ENCODE measurements around the gene FAM53B. TPM values are rescaled to one million over a fixed set of nuclear protein-coding genes. Genes with fewer than 3 reads are reported as not detected.

FAM53B gene
- polyA plus RNA-seq, 1 experiment, result 3.9 TPM

- 0 out of 2 replicates have a peak, but pooled peaks cover 1% of the 10 kb centered on the region for H3K36me3 ChIP-seq (ENCODE audit: control insufficient read depth, insufficient read depth, low read length)
- no peak for DNase-seq (ENCODE audit: low read depth)
- POLR2A ChIA-PET, result no interaction called here
- CTCF ChIA-PET, result interaction anchor here (1.2 kb wide), 1 partner anchor 11 kb away, joined by 5 read pairs; no protein-coding TSS in a partner anchor
- H3K27me3 ChIP-seq (ENCODE audit: control insufficient read depth, insufficient read depth, low read length), result no peaks in the 10 kb centered on the region
- H3K4me3 ChIP-seq (ENCODE audit: low read depth, low read length), result no peak overlapping the region
- TF ChIP-seq CTCF (IDR thresholded peaks at IDR 0.05; ENCODE audit: insufficient read depth, low read depth, low read length), result no peak
These were observed 85.5 kb downstream of the FAM53B start for GRCh38 chr10:124658591-124659242.

- H3K27me3 ChIP-seq (ENCODE audit: control insufficient read depth, insufficient read depth, low read length), result no peaks in the 10 kb centered on the region
- ChIA-PET CTCF (interaction anchor here (0.7 kb wide), 1 partner anchor 70 kb away, joined by 4 read pairs; no protein-coding TSS in a partner anchor), POLR2A (no interaction called here)
- no peak overlapping the region for H3K4me3 ChIP-seq (ENCODE audit: low read depth, low read length)
- DNase-seq (ENCODE audit: low read depth), result no peak
- H3K36me3 ChIP-seq (ENCODE audit: control insufficient read depth, insufficient read depth, low read length), result 0 out of 2 replicates have a peak, but pooled peaks cover 1% of the 10 kb centered on the region
- TF ChIP-seq CTCF (IDR thresholded peaks at IDR 0.05; ENCODE audit: insufficient read depth, low read depth, low read length), result no peak
These were observed 86.4 kb downstream of the FAM53B start for GRCh38 chr10:124657806-124658205.

- Histone ChIP-seq H3K4me3 (ENCODE audit: low read depth, low read length) (no peak overlapping the region), H3K36me3 (ENCODE audit: control insufficient read depth, insufficient read depth, low read length) (no peaks in the 10 kb centered on the region), H3K27me3 (ENCODE audit: control insufficient read depth, insufficient read depth, low read length) (no peaks in the 10 kb centered on the region)
- CTCF ChIA-PET, result no interaction called here
- POLR2A ChIA-PET, result no interaction called here
- TF ChIP-seq CTCF (IDR thresholded peaks at IDR 0.05; ENCODE audit: insufficient read depth, low read depth, low read length), result no peak
- no peak for DNase-seq (ENCODE audit: low read depth)
These were observed 87.6 kb downstream of the FAM53B start for GRCh38 chr10:124656541-124656940.

GRCh38 chr10:124656113-124656490, 88.1 kb downstream of the FAM53B start:
- Histone ChIP-seq H3K36me3 (ENCODE audit: control insufficient read depth, insufficient read depth, low read length) (no peaks in the 10 kb centered on the region), H3K4me3 (ENCODE audit: low read depth, low read length) (no peak overlapping the region), H3K27me3 (ENCODE audit: control insufficient read depth, insufficient read depth, low read length) (no peaks in the 10 kb centered on the region)
- ChIA-PET POLR2A (no interaction called here), CTCF (no interaction called here)
- no peak for TF ChIP-seq CTCF (IDR thresholded peaks at IDR 0.05; ENCODE audit: insufficient read depth, low read depth, low read length)
- DNase-seq (ENCODE audit: low read depth), result no peak

GRCh38 chr10:124655191-124656112, 88.7 kb downstream of the FAM53B start:
- POLR2A ChIA-PET, result no interaction called here
- no peak for TF ChIP-seq CTCF (IDR thresholded peaks at IDR 0.05; ENCODE audit: insufficient read depth, low read depth, low read length)
- CTCF ChIA-PET, result interaction anchor here (1.4 kb wide), 1 partner anchor 125 kb away, joined by 3 read pairs; no protein-coding TSS in a partner anchor
- no peak overlapping the region for H3K4me3 ChIP-seq (ENCODE audit: low read depth, low read length)
- no peaks in the 10 kb centered on the region for H3K36me3 ChIP-seq (ENCODE audit: control insufficient read depth, insufficient read depth, low read length)
- no peak for DNase-seq (ENCODE audit: low read depth)
- H3K27me3 ChIP-seq (ENCODE audit: control insufficient read depth, insufficient read depth, low read length), result no peaks in the 10 kb centered on the region

Data from BJ (cell line).